ENCODE results near the gene NWD2. TPM values are rescaled to one million over a fixed set of nuclear protein-coding genes. Genes with fewer than 3 reads are reported as not detected.

The NWD2 gene
- polyA plus RNA-seq, 2 donors = under 0.01 to 0.05 TPM

- no peaks in the 10 kb centered on the region for H3K4me1 ChIP-seq (ENCODE audit: control insufficient read depth in 2 of 2, insufficient read depth in 2 of 2, low read length in 1 of 2)
- H3K9me3 ChIP-seq (ENCODE audit: control insufficient read depth in 2 of 2, insufficient read depth in 1 of 2, low read depth in 1 of 2, low read length in 1 of 2) = no peaks in the 10 kb centered on the region
- H3K4me3 ChIP-seq (ENCODE audit: low read depth in 1 of 2, low read length in 2 of 2) = no peak overlapping the region
- 31% methylated on average over 2 of the region's 2 CpGs for WGBS, 2 donors
- H3K27me3 ChIP-seq (ENCODE audit: control insufficient read depth in 1 of 2, insufficient read depth in 2 of 2, low read length in 2 of 2) = no peaks in the 10 kb centered on the region
- no peak overlapping the region for H3K27ac ChIP-seq (ENCODE audit: low read depth in 2 of 2, low read length in 1 of 2)
- H3K36me3 ChIP-seq (ENCODE audit: control insufficient read depth in 2 of 2, insufficient read depth in 2 of 2, low read length in 1 of 2) = no peaks in the 10 kb centered on the region
These were observed 18.8 kb upstream of the NWD2 start for GRCh38 chr4:37225778-37226177.

- 63 to 68% methylated on average over 1 of the region's 1 CpG for WGBS, 2 donors
- Histone ChIP-seq H3K4me1 (ENCODE audit: control insufficient read depth in 2 of 2, insufficient read depth in 2 of 2, low read length in 1 of 2) (no peaks in the 10 kb centered on the region), H3K4me3 (ENCODE audit: low read depth in 1 of 2, low read length in 2 of 2) (no peak overlapping the region), H3K9me3 (ENCODE audit: control insufficient read depth in 2 of 2, insufficient read depth in 1 of 2, low read depth in 1 of 2, low read length in 1 of 2) (no peaks in the 10 kb centered on the region), H3K36me3 (ENCODE audit: control insufficient read depth in 2 of 2, insufficient read depth in 2 of 2, low read length in 1 of 2) (no peaks in the 10 kb centered on the region), H3K27me3 (ENCODE audit: control insufficient read depth in 1 of 2, insufficient read depth in 2 of 2, low read length in 2 of 2) (no peaks in the 10 kb centered on the region), H3K27ac (ENCODE audit: low read depth in 2 of 2, low read length in 1 of 2) (no peak overlapping the region)
These were observed 12.2 kb upstream of the NWD2 start for GRCh38 chr4:37232315-37232714.

DNA sequence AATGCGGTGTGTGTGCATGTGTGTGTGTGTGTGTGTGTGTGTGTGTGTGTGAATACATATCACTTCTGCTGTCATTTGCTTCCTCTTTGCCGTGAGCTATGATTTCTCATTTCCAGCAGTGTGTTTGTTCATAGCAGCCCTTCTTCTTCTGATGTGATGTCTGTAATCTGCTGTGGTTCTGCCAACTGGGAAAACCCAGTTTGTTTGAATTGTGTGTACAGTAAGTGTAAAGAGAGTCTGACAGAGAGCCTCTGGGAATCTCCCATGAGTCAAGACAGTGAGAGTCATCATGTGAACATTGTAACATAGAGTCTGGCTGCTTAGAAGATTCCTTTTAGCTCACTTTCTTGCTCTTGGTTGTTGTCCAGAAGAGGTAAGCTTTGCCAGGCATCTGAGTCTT lies 8.4 kb upstream of the NWD2 start:
- Histone ChIP-seq H3K9me3 (ENCODE audit: control insufficient read depth in 2 of 2, insufficient read depth in 1 of 2, low read depth in 1 of 2, low read length in 1 of 2) (no peaks in the 10 kb centered on the region), H3K4me1 (ENCODE audit: control insufficient read depth in 2 of 2, insufficient read depth in 2 of 2, low read length in 1 of 2) (no peaks in the 10 kb centered on the region), H3K27me3 (ENCODE audit: control insufficient read depth in 1 of 2, insufficient read depth in 2 of 2, low read length in 2 of 2) (no peaks in the 10 kb centered on the region), H3K36me3 (ENCODE audit: control insufficient read depth in 2 of 2, insufficient read depth in 2 of 2, low read length in 1 of 2) (no peaks in the 10 kb centered on the region), H3K27ac (ENCODE audit: low read depth in 2 of 2, low read length in 1 of 2) (no peak overlapping the region), H3K4me3 (ENCODE audit: low read depth in 1 of 2, low read length in 2 of 2) (no peak overlapping the region)
- 50 to 60% methylated on average over 2 of the region's 2 CpGs for WGBS, 2 donors

- no peak overlapping the region for H3K4me3 ChIP-seq (ENCODE audit: low read depth in 1 of 2, low read length in 2 of 2)
- H3K27ac ChIP-seq (ENCODE audit: low read depth in 2 of 2, low read length in 1 of 2) = no peak overlapping the region
- no peaks in the 10 kb centered on the region for H3K36me3 ChIP-seq (ENCODE audit: control insufficient read depth in 2 of 2, insufficient read depth in 2 of 2, low read length in 1 of 2)
- H3K4me1 ChIP-seq (ENCODE audit: control insufficient read depth in 2 of 2, insufficient read depth in 2 of 2, low read length in 1 of 2) = peaks cover 0 to 5% of the 10 kb centered on the region in 2 donors
- H3K9me3 ChIP-seq (ENCODE audit: control insufficient read depth in 2 of 2, insufficient read depth in 1 of 2, low read depth in 1 of 2, low read length in 1 of 2) = peaks cover 0 to 3% of the 10 kb centered on the region in 2 donors
- peaks cover 15 to 20% of the 10 kb centered on the region in 2 donors for H3K27me3 ChIP-seq (ENCODE audit: control insufficient read depth in 1 of 2, insufficient read depth in 2 of 2, low read length in 2 of 2)
These were observed 2.9 kb upstream of the NWD2 start for GRCh38 chr4:37241647-37242046.

- Histone ChIP-seq H3K9me3 (ENCODE audit: control insufficient read depth in 2 of 2, insufficient read depth in 1 of 2, low read depth in 1 of 2, low read length in 1 of 2) (peaks cover 0 to 3% of the 10 kb centered on the region in 2 donors), H3K4me3 (ENCODE audit: low read depth in 1 of 2, low read length in 2 of 2) (no peak overlapping the region), H3K27ac (ENCODE audit: low read depth in 2 of 2, low read length in 1 of 2) (no peak overlapping the region), H3K4me1 (ENCODE audit: control insufficient read depth in 2 of 2, insufficient read depth in 2 of 2, low read length in 1 of 2) (peaks cover 0 to 5% of the 10 kb centered on the region in 2 donors), H3K27me3 (ENCODE audit: control insufficient read depth in 1 of 2, insufficient read depth in 2 of 2, low read length in 2 of 2) (peaks cover 15 to 20% of the 10 kb centered on the region in 2 donors), H3K36me3 (ENCODE audit: control insufficient read depth in 2 of 2, insufficient read depth in 2 of 2, low read length in 1 of 2) (no peaks in the 10 kb centered on the region)
- WGBS, 2 donors = 33 to 39% methylated on average over 5 of the region's 5 CpGs
These were observed 1.5 kb upstream of the NWD2 start for GRCh38 chr4:37243051-37243450.

DNA sequence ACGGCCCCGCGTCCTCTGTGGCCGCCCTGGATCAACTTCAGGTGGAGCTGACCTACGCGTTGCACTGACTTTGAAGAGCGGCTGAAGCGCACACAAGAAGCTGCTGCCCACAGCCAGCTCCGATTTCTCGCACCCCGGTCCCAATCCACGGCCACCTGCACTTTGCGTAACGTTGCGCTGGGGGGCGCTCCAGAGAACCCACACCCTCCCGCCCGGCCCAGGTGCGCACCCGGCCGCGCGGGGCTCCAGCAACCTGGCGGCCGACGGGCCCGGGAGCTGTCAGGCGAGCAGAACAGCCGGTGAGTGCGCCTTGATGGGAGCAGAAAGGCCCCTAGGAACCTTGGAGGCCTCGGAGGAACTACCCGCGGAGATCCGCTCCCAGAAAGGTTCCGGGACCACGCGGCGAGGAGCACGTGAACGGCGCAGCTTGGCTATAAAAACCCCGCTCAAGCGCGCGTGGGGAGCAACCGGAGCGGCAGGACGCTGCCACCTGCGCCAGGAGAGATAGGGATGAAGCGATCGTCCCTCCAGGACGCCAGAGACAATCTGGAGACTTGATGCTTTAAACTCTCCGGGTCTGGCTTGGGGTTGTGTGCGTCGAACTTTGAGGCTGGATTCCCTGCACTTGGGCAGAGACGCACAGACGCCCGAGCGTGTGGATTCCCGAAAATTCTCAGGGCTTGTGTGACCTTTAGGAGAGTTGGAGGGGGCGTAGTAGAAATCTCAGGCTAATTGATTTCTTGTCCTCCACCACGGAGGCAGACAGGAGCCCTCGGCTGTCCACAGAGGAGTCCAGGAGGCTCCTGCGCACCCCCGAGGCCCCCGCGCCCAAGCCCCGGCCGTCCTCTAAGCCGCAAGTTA lies 591 bp upstream of the NWD2 start:
- Histone ChIP-seq H3K36me3 (ENCODE audit: control insufficient read depth in 2 of 2, insufficient read depth in 2 of 2, low read length in 1 of 2) (no peaks in the 10 kb centered on the region), H3K27me3 (ENCODE audit: control insufficient read depth in 1 of 2, insufficient read depth in 2 of 2, low read length in 2 of 2) (peaks cover 15 to 20% of the 10 kb centered on the region in 2 donors), H3K4me3 (ENCODE audit: low read depth in 1 of 2, low read length in 2 of 2) (no peak overlapping the region), H3K4me1 (ENCODE audit: control insufficient read depth in 2 of 2, insufficient read depth in 2 of 2, low read length in 1 of 2) (peaks cover 0 to 5% of the 10 kb centered on the region in 2 donors), H3K27ac (ENCODE audit: low read depth in 2 of 2, low read length in 1 of 2) (no peak overlapping the region), H3K9me3 (ENCODE audit: control insufficient read depth in 2 of 2, insufficient read depth in 1 of 2, low read depth in 1 of 2, low read length in 1 of 2) (peaks cover 0 to 3% of the 10 kb centered on the region in 2 donors)
- 6% methylated on average over 69 to 70 of the region's 70 CpGs for WGBS, 2 donors

GRCh38 chr4:37245391-37245954 lies 930 bp downstream of the NWD2 start:
- no peak overlapping the region for H3K4me3 ChIP-seq (ENCODE audit: low read depth in 1 of 2, low read length in 2 of 2)
- WGBS, 2 donors = 9 to 10% methylated on average over 22 to 23 of the region's 23 CpGs

GRCh38 chr4:37246891-37247290 lies 2.3 kb downstream of the NWD2 start:
- peaks cover 0 to 3% of the 10 kb centered on the region in 2 donors for H3K9me3 ChIP-seq (ENCODE audit: control insufficient read depth in 2 of 2, insufficient read depth in 1 of 2, low read depth in 1 of 2, low read length in 1 of 2)
- peaks cover 0 to 5% of the 10 kb centered on the region in 2 donors for H3K4me1 ChIP-seq (ENCODE audit: control insufficient read depth in 2 of 2, insufficient read depth in 2 of 2, low read length in 1 of 2)
- H3K27me3 ChIP-seq (ENCODE audit: control insufficient read depth in 1 of 2, insufficient read depth in 2 of 2, low read length in 2 of 2) = peaks cover 15 to 20% of the 10 kb centered on the region in 2 donors
- H3K36me3 ChIP-seq (ENCODE audit: control insufficient read depth in 2 of 2, insufficient read depth in 2 of 2, low read length in 1 of 2) = no peaks in the 10 kb centered on the region
- no peak overlapping the region for H3K27ac ChIP-seq (ENCODE audit: low read depth in 2 of 2, low read length in 1 of 2)
- 27 to 29% methylated on average over 6 of the region's 6 CpGs for WGBS, 2 donors
- H3K4me3 ChIP-seq (ENCODE audit: low read depth in 1 of 2, low read length in 2 of 2) = no peak overlapping the region

More at GRCh38 chr4:37245391-37245954, 930 bp downstream of the NWD2 start:
- H3K9me3 ChIP-seq (ENCODE audit: control insufficient read depth in 2 of 2, insufficient read depth in 1 of 2, low read depth in 1 of 2, low read length in 1 of 2) = peaks cover 0 to 3% of the 10 kb centered on the region in 2 donors
- H3K27me3 ChIP-seq (ENCODE audit: control insufficient read depth in 1 of 2, insufficient read depth in 2 of 2, low read length in 2 of 2) = peaks cover 15 to 20% of the 10 kb centered on the region in 2 donors
- no peaks in the 10 kb centered on the region for H3K36me3 ChIP-seq (ENCODE audit: control insufficient read depth in 2 of 2, insufficient read depth in 2 of 2, low read length in 1 of 2)
- H3K27ac ChIP-seq (ENCODE audit: low read depth in 2 of 2, low read length in 1 of 2) = no peak overlapping the region
- H3K4me1 ChIP-seq (ENCODE audit: control insufficient read depth in 2 of 2, insufficient read depth in 2 of 2, low read length in 1 of 2) = peaks cover 0 to 5% of the 10 kb centered on the region in 2 donors

DNA sequence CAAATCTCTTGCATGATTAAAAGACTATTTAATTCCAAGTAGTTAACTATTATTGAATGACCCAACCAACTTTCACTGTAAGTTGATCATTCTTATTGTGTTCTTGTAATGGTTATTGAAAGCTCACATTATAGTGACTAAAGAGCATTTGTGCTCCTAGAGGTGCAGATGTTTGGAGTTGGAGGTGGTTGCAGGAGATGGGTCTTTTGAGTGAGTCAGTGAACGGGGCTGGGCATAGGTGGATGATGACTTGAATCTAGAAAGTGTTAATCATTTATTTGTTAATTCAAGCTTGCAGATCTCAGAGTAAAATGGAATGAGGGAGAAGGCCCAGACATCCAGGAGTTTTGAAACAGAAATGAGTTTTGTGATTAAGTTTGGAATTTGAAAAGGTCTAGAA lies 13.7 kb downstream of the NWD2 start:
- Histone ChIP-seq H3K4me1 (ENCODE audit: control insufficient read depth in 2 of 2, insufficient read depth in 2 of 2, low read length in 1 of 2) (no peaks in the 10 kb centered on the region), H3K4me3 (ENCODE audit: low read depth in 1 of 2, low read length in 2 of 2) (no peak overlapping the region), H3K27ac (ENCODE audit: low read depth in 2 of 2, low read length in 1 of 2) (no peak overlapping the region), H3K36me3 (ENCODE audit: control insufficient read depth in 2 of 2, insufficient read depth in 2 of 2, low read length in 1 of 2) (no peaks in the 10 kb centered on the region), H3K27me3 (ENCODE audit: control insufficient read depth in 1 of 2, insufficient read depth in 2 of 2, low read length in 2 of 2) (no peaks in the 10 kb centered on the region), H3K9me3 (ENCODE audit: control insufficient read depth in 2 of 2, insufficient read depth in 1 of 2, low read depth in 1 of 2, low read length in 1 of 2) (peaks cover 0 to 2% of the 10 kb centered on the region in 2 donors)
- 61 to 66% methylated on average over 1 of the region's 1 CpG for WGBS, 2 donors

Data from esophagus (tissue), 2 donors.